Endothelial cell of umbilical vein (primary cell): ENCODE measurements around the gene PLG.

Experiments used
- CTCF ChIP-seq, 2 donors: IDR thresholded peaks; 1 replicate in 1 of 2; 2 replicates in 1 of 2; pipeline ENCODE4 v1.5.1; 2011; ENCODE audit warnings: low read length in 2 of 2, mild to moderate bottlenecking in 2 of 2, moderate library complexity in 2 of 2, control low read depth in 1 of 2, inconsistent platforms in 1 of 2, low read depth in 1 of 2; ENCODE audit not compliant: insufficient read depth in 1 of 2; ENCODE audit errors: extremely low read depth in 1 of 2
- EZH2 ChIP-seq: IDR thresholded peaks from 2 replicates; pipeline ENCODE4 v1.6.1; 2012; ENCODE audit warnings: borderline replicate concordance, low read depth, mild to moderate bottlenecking, moderate library complexity, low read length, inconsistent platforms; ENCODE audit not compliant: severe bottlenecking
- TF ChIP-seq, protein P1 (sequence below): IDR thresholded peaks from 2 replicates; pipeline ENCODE4 v1.6.1; 2011; ENCODE audit not compliant: insufficient read depth, insufficient read length

DNA sequence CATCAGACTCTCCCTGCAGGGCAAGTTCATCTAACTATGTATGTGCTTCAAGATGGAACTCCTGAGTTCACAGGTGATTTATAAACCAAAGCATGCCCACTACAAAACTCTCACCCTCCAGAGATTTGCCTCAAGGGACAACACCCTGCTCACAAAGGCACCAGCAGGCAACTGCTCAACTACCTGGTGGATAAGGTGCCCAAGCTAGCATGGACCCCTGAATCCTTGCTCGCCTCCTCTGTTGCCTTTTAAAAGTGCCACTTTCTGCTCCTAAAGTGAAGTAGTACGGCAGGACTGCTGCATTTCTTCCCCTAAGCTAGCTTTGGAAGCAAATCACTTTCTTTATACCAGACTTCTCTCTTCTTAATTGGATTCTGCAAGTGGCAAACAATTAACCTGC lies 39.2 kb upstream of the PLG start:
- TF ChIP-seq EZH2 (no peak), CTCF (IDR thresholded peaks at IDR 0.05; ENCODE audit: extremely low read depth in 1 of 2, insufficient read depth in 1 of 2, low read depth in 1 of 2, low read length in 2 of 2) (no peak)
- TF ChIP-seq, protein P1, sequence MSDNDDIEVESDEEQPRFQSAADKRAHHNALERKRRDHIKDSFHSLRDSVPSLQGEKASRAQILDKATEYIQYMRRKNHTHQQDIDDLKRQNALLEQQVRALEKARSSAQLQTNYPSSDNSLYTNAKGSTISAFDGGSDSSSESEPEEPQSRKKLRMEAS = no peak
